EL (cell line): ENCODE data around the gene CYP3A5.

Experiments
- DNase-seq: peaks from one replicate; pipeline ENCODE4 v3.0.0-alpha.2; 2016

The CYP3A5 gene

GRCh38 chr7:99605527-99605926 lies 74.3 kb downstream of the CYP3A5 start:
- no peak for DNase-seq

- no peak for DNase-seq
Observed at GRCh38 chr7:99601656-99602310, 78.0 kb downstream of the CYP3A5 start.

GRCh38 chr7:99599836-99600235 lies 80.0 kb downstream of the CYP3A5 start:
- DNase-seq, result no peak
